LNCaP clone FGC (cell line): ENCODE data around the gene MFAP3L.

ENCODE experiments used
- DNase-seq: peaks from one replicate; pipeline ENCODE4 v3.0.0-alpha.2; 2011; ENCODE audit warnings: low read depth
- H3K4me3 ChIP-seq: 2 replicates; pipeline ENCODE4 v1.5.1; 2011; ENCODE audit warnings: mild to moderate bottlenecking, low read depth, low read length, control low read depth
- TF ChIP-seq, protein P1 (sequence below): IDR thresholded peaks from 2 replicates; pipeline ENCODE4 v1.5.1; 2012; ENCODE audit warnings: mild to moderate bottlenecking; ENCODE audit not compliant: control insufficient read depth, insufficient read depth; ENCODE audit errors: extremely low read depth

The MFAP3L gene

GRCh38 chr4:169968999-169969398 is 57.2 kb downstream of the MFAP3L start:
- TF ChIP-seq, protein P1, sequence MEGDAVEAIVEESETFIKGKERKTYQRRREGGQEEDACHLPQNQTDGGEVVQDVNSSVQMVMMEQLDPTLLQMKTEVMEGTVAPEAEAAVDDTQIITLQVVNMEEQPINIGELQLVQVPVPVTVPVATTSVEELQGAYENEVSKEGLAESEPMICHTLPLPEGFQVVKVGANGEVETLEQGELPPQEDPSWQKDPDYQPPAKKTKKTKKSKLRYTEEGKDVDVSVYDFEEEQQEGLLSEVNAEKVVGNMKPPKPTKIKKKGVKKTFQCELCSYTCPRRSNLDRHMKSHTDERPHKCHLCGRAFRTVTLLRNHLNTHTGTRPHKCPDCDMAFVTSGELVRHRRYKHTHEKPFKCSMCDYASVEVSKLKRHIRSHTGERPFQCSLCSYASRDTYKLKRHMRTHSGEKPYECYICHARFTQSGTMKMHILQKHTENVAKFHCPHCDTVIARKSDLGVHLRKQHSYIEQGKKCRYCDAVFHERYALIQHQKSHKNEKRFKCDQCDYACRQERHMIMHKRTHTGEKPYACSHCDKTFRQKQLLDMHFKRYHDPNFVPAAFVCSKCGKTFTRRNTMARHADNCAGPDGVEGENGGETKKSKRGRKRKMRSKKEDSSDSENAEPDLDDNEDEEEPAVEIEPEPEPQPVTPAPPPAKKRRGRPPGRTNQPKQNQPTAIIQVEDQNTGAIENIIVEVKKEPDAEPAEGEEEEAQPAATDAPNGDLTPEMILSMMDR: no peak
- no peak for DNase-seq
- H3K4me3 ChIP-seq: no peak overlapping the region

DNA sequence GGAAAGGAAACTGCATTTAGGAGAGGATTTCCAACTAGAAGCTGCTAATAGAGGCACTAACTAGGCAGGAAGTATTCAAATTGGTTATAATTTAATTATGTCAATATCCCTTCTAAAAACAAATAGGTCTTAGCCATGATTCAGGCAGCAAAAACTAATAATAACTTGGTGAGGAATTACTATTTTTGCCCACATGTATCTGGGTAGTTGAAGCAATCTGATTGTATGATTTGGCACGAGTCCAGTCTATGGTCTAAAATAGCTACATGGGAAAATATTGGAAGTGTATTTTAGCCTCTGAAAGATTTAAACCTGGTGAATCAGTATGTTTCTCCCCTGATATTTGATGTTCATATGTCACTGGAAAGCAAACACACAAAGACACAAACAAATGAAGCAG is 62.2 kb downstream of the MFAP3L start:
- no peak overlapping the region for H3K4me3 ChIP-seq
- DNase-seq: no peak
- TF ChIP-seq, protein P1: no peak

- TF ChIP-seq, protein P1: no peak
- no peak for DNase-seq
- no peak overlapping the region for H3K4me3 ChIP-seq
These were observed 66.9 kb downstream of the MFAP3L start for GRCh38 chr4:169959254-169959653.

- TF ChIP-seq, protein P1: no peak
- H3K4me3 ChIP-seq: no peak overlapping the region
- no peak for DNase-seq
These were observed 67.6 kb downstream of the MFAP3L start for GRCh38 chr4:169958629-169959028.

DNA sequence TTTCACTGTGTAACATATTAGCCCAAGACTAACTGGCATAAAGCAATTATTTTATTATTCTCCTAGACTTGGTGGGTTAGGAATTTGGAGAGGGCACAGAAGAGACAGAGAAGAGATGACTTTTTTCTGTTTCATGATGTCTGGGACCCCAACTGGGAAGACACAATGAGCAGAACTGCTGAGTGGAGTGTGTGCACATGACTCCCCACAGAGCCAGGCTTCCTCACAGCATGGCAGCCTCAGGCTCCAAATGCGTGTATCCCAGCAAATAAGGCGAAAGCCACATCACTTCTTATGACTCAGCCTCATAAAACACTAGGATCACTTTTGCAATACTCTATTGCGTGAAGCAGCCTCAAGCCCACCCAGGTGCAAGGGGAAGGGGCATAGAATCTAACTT is 68.4 kb downstream of the MFAP3L start:
- H3K4me3 ChIP-seq: no peak overlapping the region
- DNase-seq: no peak
- TF ChIP-seq, protein P1: no peak

DNA sequence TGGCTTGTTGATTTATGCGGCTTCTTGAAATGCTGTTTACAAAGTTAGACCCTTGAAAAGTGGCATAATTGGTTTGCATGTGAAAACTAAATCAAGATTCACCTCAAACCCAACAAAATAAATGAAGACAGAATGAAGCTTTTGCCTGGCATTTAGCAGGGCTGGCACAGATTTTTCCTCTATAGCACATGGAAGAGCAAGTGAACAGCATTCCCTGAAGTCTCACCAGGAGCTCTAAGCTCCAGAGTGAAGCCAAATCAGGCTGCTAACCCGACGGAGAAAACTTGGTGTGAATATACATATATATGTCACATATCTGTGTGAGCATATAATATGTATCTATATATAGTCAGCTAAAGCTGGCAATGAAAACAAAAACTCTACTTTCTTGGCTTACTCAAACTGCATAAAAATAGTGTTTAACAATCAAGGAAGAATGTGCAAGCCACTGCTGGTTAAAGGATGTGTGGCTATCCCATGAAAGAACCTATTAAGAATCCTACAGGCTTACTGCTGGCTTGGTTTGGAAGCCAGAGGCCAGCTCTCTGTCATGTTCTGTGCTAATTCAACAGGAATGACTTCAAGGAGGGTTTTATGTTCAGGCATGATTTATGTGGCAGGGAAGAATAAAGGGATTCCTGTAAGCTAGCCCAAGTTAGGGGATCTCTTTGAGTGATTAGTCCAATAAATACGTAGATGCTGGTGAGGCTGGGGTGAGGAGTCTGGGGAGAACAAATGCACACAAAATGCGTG is 69.9 kb downstream of the MFAP3L start:
- TF ChIP-seq, protein P1: no peak
- DNase-seq: no peak
- no peak overlapping the region for H3K4me3 ChIP-seq

GRCh38 chr4:169955521-169955920 is 70.7 kb downstream of the MFAP3L start:
- TF ChIP-seq, protein P1: no peak
- DNase-seq: no peak

More at GRCh38 chr4:169955521-169955920, 70.7 kb downstream of the MFAP3L start:
- no peak overlapping the region for H3K4me3 ChIP-seq
